Smooth muscle cell (in vitro differentiated cells): ENCODE data around the gene AUH. TPM values are rescaled to one million over a fixed set of nuclear protein-coding genes. Genes with fewer than 3 reads are reported as not detected.

ENCODE experiments used
- DNase-seq: peaks from one replicate; lab custom pipeline; 2025; ENCODE audit not compliant: unreplicated experiment; lab: John Stamatoyannopoulos, UW
- H2AFZ ChIP-seq: fragments of 200-600 bp; sonication (generic); 2 replicates; pipeline ENCODE4 v1.6.0; 2016; ENCODE audit warnings: antibody characterized with exemption, low read depth, mild to moderate bottlenecking
- H3F3A ChIP-seq: fragments of 200-600 bp; sonication (generic); 2 replicates; pipeline ENCODE4 v1.6.0; 2017; ENCODE audit warnings: antibody characterized with exemption, low read depth
- H3K27ac ChIP-seq: fragments of 200-600 bp; sonication (generic); 2 replicates; pipeline ENCODE4 v1.5.1; 2016; ENCODE audit warnings: low read depth, mild to moderate bottlenecking
- H3K27me3 ChIP-seq: fragments of 200-600 bp; sonication (generic); 2 replicates; pipeline ENCODE4 v1.6.1; 2016; ENCODE audit warnings: low read depth, mild to moderate bottlenecking
- H3K36me3 ChIP-seq: fragments of 200-600 bp; sonication (generic); 2 replicates; pipeline ENCODE4 v1.5.1; 2016; ENCODE audit warnings: low read depth
- H3K4me1 ChIP-seq: fragments of 200-600 bp; sonication (generic); 2 replicates; pipeline ENCODE4 v1.5.1; 2016; ENCODE audit warnings: low read depth
- H3K4me2 ChIP-seq: fragments of 200-600 bp; sonication (generic); 2 replicates; pipeline ENCODE4 v1.6.0; 2016; ENCODE audit warnings: mild to moderate bottlenecking
- H3K4me3 ChIP-seq: fragments of 200-600 bp; sonication (generic); 2 replicates; pipeline ENCODE4 v1.5.1; 2016; ENCODE audit warnings: mild to moderate bottlenecking
- H3K79me2 ChIP-seq: fragments of 200-600 bp; sonication (generic); 2 replicates; pipeline ENCODE4 v1.6.0; 2016; ENCODE audit warnings: low read depth, mild to moderate bottlenecking
- H3K9ac ChIP-seq: fragments of 200-600 bp; sonication (generic); 2 replicates; pipeline ENCODE4 v1.6.0; 2016; ENCODE audit warnings: low read depth
- H3K9me3 ChIP-seq: fragments of 200-600 bp; sonication (generic); replicated peaks from 2 replicates; pipeline ENCODE4 v1.5.1; 2016; ENCODE audit warnings: low read depth
- H4K20me1 ChIP-seq: fragments of 200-600 bp; sonication (generic); 2 replicates; pipeline ENCODE4 v1.6.0; 2016; ENCODE audit warnings: low read depth
- CTCF ChIP-seq: fragments of 200-600 bp; sonication (generic); IDR thresholded peaks from 2 replicates; pipeline ENCODE4 v1.5.1; 2017; ENCODE audit warnings: borderline replicate concordance, mild to moderate bottlenecking, antibody characterized with exemption; ENCODE audit not compliant: insufficient read depth, poor library complexity, severe bottlenecking
- WGBS: methylation state at CpG from one replicate; pipeline ENCODE4 v1.1.7; 2016; ENCODE audit warnings: low lambda C conversion rate; 5-methylcytosine and 5-hydroxymethylcytosine counted together
- polyA plus RNA-seq: library from polyadenylated mRNA; unstranded; fragments of >200 nt; fragmentation: Nextera tagmentation; extraction: Ambion mirVana; gene quantifications from 2 replicates; pipeline ENCODE4 v1.2.1, GENCODE V29; 2016
- total RNA-seq: library from RNA; depleted of rRNA; stranded (reverse); fragments of >200 nt; gene quantifications from 2 replicates; pipeline ENCODE4 v1.2.3, GENCODE V29; 2014

AUH gene
- total and polyA plus RNA-seq, 2 experiments from 2014 or later = 8.7 TPM

DNA sequence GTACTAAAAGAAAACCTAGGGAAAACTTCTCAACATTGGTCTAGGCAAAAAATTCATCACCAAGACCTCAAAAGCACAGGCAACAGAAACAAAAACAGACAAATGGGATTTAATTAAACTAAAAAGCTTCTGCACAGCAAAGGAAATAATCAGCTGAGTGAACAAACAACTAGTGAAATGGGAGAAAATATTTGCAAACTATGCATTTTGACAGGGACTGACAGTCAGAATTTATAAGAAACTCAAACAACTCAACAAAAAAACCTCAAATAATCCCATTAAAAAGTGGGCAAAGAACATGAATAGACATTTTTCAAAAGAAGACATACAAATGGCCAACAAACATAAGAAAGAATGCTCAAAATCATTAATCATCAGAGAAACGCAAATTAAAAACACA, 189.4 kb downstream of the AUH start:
- Histone ChIP-seq H3K36me3 (no peaks in the 10 kb centered on the region), H3K79me2 (no peaks in the 10 kb centered on the region), H3K9me3 (peaks cover 7% of the 10 kb centered on the region), H4K20me1 (no peaks in the 10 kb centered on the region), H3F3A (no peaks in the 10 kb centered on the region), H3K27ac (no peak overlapping the region), H3K4me3 (no peak overlapping the region), H3K4me1 (no peaks in the 10 kb centered on the region), H3K27me3 (no peaks in the 10 kb centered on the region), H3K4me2 (no peak overlapping the region), H3K9ac (no peak overlapping the region), H2AFZ (no peak overlapping the region)
- DNase-seq = no peak
- WGBS = 91% methylated on average over 1 of the region's 1 CpG
- no peak for TF ChIP-seq CTCF

DNA sequence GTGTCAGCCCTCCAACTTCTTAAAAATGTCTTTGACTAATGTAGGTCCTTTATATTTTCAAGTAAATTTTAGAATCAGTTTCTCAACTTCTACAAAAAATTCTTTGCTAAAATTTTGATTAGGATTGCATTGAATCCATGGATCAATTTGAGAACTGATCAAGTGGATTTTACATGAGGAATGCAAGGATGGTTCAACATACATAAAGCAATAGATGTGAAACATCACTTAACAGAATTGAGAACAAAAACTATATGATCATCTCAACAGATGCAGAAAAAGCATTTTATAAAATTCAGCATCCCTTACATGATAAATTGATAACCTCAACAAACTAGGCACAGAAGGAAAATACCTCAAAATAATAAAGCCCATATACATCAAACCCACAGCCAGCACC, 190.8 kb downstream of the AUH start:
- H3K4me2 ChIP-seq = no peak overlapping the region
- H4K20me1 ChIP-seq = no peaks in the 10 kb centered on the region
- no peak overlapping the region for H3K4me3 ChIP-seq
- peaks cover 7% of the 10 kb centered on the region for H3K9me3 ChIP-seq
- H3K79me2 ChIP-seq = no peaks in the 10 kb centered on the region
- H3K27ac ChIP-seq = no peak overlapping the region
- H3K4me1 ChIP-seq = no peaks in the 10 kb centered on the region
- no peak for TF ChIP-seq CTCF
- H3F3A ChIP-seq = no peaks in the 10 kb centered on the region
- no peak overlapping the region for H3K9ac ChIP-seq
- no peak for DNase-seq
- H3K27me3 ChIP-seq = no peaks in the 10 kb centered on the region
- no peaks in the 10 kb centered on the region for H3K36me3 ChIP-seq
- H2AFZ ChIP-seq = no peak overlapping the region

DNA sequence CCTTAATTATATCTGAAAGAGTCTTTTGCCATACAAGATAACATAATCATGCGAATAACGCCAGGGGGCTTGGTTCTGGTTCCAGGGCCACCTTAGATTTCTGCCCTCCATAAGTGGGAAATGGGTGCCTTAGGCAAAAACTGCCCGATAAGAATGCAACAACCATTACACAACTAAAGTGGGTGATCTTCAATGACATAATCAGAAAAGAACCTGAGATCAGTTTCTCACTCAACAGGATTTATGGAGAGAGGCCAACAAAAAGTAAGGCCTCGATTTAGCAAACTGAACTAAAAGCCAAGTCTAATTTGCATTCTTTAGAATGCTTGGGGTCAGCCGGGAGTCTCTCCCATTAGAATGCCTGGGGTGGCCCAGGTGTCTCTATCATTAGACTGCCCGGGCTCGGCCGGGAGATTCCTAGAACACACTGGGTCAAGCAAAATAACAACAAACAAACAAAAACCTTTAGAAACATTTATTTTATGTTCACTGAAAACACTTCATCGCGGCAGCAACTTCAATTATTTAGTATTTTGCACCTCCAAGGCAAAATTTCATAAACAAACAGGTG, 194.8 kb downstream of the AUH start:
- Histone ChIP-seq H3K9ac (no peak overlapping the region), H3K9me3 (peaks cover 7% of the 10 kb centered on the region), H3K4me1 (peaks cover 9% of the 10 kb centered on the region), H3K27ac (no peak overlapping the region), H4K20me1 (no peaks in the 10 kb centered on the region), H3K36me3 (no peaks in the 10 kb centered on the region), H2AFZ (no peak overlapping the region), H3K79me2 (no peaks in the 10 kb centered on the region), H3K4me2 (no peak overlapping the region), H3F3A (peaks cover 10% of the 10 kb centered on the region), H3K4me3 (no peak overlapping the region), H3K27me3 (no peaks in the 10 kb centered on the region)
- TF ChIP-seq CTCF = no peak
- 69% methylated on average over 10 of the region's 10 CpGs for WGBS
- no peak for DNase-seq
